Neural crest cell (in vitro differentiated cells): ENCODE results near the gene IL23R. TPM values are rescaled to one million over a fixed set of nuclear protein-coding genes. Genes with fewer than 3 reads are reported as not detected.

Experiments used
- DNase-seq: peaks from one replicate; pipeline ENCODE4 v3.0.0; 2021; ENCODE audit warnings: low read depth, mixed read lengths, low spot score
- H3K27ac Mint-ChIP-seq: one replicate; pipeline ENCODE4 v1.8.0; 2021; ENCODE audit warnings: mild to moderate bottlenecking, mixed read lengths; ENCODE audit not compliant: unreplicated experiment
- H3K27me3 Mint-ChIP-seq: 2 replicates; pipeline ENCODE4 v1.8.0; 2021; ENCODE audit warnings: low read depth, mild to moderate bottlenecking, mixed read lengths
- H3K36me3 Mint-ChIP-seq: 2 replicates; pipeline ENCODE4 v1.8.0; 2021; ENCODE audit warnings: low read depth, mild to moderate bottlenecking, mixed read lengths
- H3K4me1 Mint-ChIP-seq: 2 replicates; pipeline ENCODE4 v1.8.0; 2021; ENCODE audit warnings: mixed read lengths
- H3K4me3 Mint-ChIP-seq: one replicate; pipeline ENCODE4 v1.8.0; 2021; ENCODE audit warnings: mild to moderate bottlenecking, mixed read lengths
- H3K9me3 Mint-ChIP-seq: 2 replicates; pipeline ENCODE4 v1.8.0; 2021; ENCODE audit warnings: mixed read lengths
- total RNA-seq: library from RNA; stranded (reverse); gene quantifications from 2 replicates; pipeline ENCODE4 v1.2.1, GENCODE V29; 2021
- TF ChIP-seq, protein P1 (sequence below): fragments of 200-600 bp; sonication (generic); conservative IDR thresholded peaks from 2 replicates; pipeline ENCODE4 v1.5.0; 2021; ENCODE audit warnings: antibody characterized with exemption, mild to moderate bottlenecking

The IL23R gene
- total RNA-seq, 1 donor from 2014 or later: not detected

DNA sequence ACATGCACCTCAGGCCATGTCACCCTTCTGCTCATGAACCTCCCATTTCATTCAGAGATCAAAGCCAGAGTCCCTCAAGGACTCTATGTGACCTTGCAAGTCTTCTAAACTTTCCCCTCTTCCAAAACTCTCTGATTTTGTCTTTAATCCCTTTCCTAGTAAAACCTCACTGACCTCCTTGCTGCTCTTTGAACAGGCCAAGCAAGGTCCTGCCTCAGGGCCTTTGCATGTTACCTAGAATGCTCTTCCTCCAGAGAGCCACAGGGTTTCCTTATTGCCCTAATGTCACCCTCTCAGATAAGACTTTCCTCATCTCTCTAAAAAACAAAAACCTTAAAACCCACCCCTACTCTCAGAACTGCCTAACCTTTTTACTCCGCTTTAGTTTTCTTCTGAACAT, 26.6 kb downstream of the IL23R start:
- Mint-ChIP-seq H3K27me3 (no peaks in the 10 kb centered on the region), H3K4me3 (no peak overlapping the region), H3K9me3 (no peaks in the 10 kb centered on the region), H3K4me1 (peaks cover 4% of the 10 kb centered on the region), H3K36me3 (no peaks in the 10 kb centered on the region), H3K27ac (no peak overlapping the region)
- TF ChIP-seq, protein P1, sequence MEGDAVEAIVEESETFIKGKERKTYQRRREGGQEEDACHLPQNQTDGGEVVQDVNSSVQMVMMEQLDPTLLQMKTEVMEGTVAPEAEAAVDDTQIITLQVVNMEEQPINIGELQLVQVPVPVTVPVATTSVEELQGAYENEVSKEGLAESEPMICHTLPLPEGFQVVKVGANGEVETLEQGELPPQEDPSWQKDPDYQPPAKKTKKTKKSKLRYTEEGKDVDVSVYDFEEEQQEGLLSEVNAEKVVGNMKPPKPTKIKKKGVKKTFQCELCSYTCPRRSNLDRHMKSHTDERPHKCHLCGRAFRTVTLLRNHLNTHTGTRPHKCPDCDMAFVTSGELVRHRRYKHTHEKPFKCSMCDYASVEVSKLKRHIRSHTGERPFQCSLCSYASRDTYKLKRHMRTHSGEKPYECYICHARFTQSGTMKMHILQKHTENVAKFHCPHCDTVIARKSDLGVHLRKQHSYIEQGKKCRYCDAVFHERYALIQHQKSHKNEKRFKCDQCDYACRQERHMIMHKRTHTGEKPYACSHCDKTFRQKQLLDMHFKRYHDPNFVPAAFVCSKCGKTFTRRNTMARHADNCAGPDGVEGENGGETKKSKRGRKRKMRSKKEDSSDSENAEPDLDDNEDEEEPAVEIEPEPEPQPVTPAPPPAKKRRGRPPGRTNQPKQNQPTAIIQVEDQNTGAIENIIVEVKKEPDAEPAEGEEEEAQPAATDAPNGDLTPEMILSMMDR: no peak
- DNase-seq: no peak

DNA sequence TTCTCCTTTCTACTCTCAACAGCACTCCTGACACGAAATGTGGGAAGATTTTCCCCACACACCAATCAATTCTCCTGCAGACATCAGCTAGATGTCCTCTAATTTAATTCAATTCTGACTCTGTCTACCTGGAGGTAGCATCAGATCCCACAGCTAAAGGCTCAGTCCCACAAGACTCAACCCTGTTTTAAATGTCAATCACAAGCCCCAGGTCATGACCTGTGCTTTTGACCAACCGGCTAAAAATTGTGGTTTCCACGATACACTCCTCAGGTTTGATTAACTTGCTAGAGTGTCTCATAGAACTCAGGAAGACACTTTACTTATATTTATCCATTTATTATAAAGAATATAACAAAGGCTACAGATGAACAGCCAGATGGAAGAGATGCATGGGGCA, 27.4 kb downstream of the IL23R start:
- TF ChIP-seq, protein P1: no peak
- H3K36me3 Mint-ChIP-seq: no peaks in the 10 kb centered on the region
- peaks cover 4% of the 10 kb centered on the region for H3K4me1 Mint-ChIP-seq
- no peaks in the 10 kb centered on the region for H3K9me3 Mint-ChIP-seq
- no peak overlapping the region for H3K4me3 Mint-ChIP-seq
- no peak for DNase-seq
- H3K27ac Mint-ChIP-seq: no peak overlapping the region
- no peaks in the 10 kb centered on the region for H3K27me3 Mint-ChIP-seq

DNA sequence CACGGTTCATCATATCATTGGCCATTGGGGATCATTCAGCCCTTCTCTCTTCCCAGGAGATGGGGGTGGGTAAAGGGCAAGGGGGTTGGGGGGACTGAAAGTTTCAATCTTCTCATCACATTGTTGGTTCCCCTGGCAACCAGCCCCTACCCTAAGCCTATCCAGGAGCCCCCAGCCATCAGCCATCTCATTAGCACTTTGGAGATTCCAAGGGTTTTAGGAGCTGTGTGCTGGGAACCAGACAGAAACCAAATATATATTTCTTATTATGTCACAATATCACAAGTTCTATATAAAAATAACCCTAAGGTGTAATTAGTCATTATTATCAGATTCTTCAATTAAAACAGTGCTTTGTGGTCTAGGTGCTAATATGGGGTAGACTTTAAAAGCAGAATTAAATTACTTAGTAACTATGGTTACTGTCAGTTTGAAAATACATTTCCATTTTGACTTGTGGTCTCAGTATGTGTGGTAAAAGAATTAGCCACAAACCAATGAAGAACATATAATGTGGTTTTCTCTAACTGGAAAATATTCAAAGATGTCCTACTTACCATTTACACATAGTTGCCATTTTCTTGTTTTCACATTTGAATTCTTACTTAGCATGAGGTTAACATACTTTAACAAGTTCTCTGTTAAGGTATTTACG, 28.1 kb downstream of the IL23R start:
- no peak for DNase-seq
- H3K27ac Mint-ChIP-seq: no peak overlapping the region
- H3K4me1 Mint-ChIP-seq: peaks cover 4% of the 10 kb centered on the region
- no peak overlapping the region for H3K4me3 Mint-ChIP-seq
- no peaks in the 10 kb centered on the region for H3K36me3 Mint-ChIP-seq
- TF ChIP-seq, protein P1: no peak
- H3K9me3 Mint-ChIP-seq: no peaks in the 10 kb centered on the region
- no peaks in the 10 kb centered on the region for H3K27me3 Mint-ChIP-seq

DNA sequence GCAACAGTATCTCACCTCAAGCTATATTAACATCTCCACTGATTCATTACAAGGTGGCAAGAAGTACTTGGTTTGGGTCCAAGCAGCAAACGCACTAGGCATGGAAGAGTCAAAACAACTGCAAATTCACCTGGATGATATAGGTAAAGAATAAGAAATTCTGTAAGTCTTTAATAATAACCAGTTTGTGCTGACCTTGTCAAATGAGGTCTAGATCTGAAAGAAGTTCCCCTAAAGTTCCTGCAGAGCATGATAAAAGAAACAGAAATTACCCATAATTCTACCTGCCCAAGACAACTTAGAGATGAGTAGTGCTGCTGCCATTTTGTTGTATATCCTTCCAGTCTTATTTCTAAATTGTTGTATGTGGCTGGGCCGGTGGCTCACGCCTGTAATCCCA, 34.5 kb downstream of the IL23R start:
- Mint-ChIP-seq H3K36me3 (no peaks in the 10 kb centered on the region), H3K9me3 (no peaks in the 10 kb centered on the region), H3K4me3 (no peak overlapping the region), H3K4me1 (no peaks in the 10 kb centered on the region), H3K27me3 (no peaks in the 10 kb centered on the region), H3K27ac (no peak overlapping the region)
- DNase-seq: no peak
- TF ChIP-seq, protein P1: no peak

DNA sequence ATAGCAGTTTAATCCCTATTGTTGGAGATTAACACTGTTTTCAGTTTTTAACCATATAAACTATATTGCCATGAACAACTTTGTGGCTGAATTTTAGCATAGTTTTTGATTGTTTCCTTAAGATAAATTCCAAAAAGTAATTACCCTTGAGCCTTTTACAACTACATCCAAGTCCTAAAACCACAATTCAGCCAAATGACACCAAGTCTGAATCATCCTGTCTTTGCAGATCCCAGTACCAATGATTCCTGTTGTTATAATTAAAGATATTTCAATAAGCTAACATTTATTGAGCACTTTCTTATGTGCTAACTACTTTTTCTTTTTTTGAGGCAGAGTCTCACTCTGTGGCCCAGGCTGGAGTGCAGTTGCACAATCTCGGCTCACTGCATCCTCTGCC, 35.6 kb downstream of the IL23R start:
- no peaks in the 10 kb centered on the region for H3K4me1 Mint-ChIP-seq
- no peaks in the 10 kb centered on the region for H3K9me3 Mint-ChIP-seq

More for the DNA sequence above, 35.6 kb downstream of the IL23R start:
- Mint-ChIP-seq H3K27me3 (no peaks in the 10 kb centered on the region), H3K4me3 (no peak overlapping the region), H3K36me3 (no peaks in the 10 kb centered on the region), H3K27ac (no peak overlapping the region)
- TF ChIP-seq, protein P1: no peak
- DNase-seq: no peak
